OCI-LY1 (cell line): ENCODE results near the gene DDC.

Experiments used
- CTCF ChIP-seq: fragments of 200-600 bp; sonication (generic), shearing (Covaris generic); IDR thresholded peaks from 2 replicates; pipeline ENCODE4 v1.5.1; 2017; ENCODE audit warnings: mild to moderate bottlenecking, antibody characterized with exemption, low read length, moderate library complexity, mixed read lengths
- EZH2 ChIP-seq: fragments of 200-600 bp; sonication (generic), shearing (Covaris generic); IDR thresholded peaks from 2 replicates; pipeline ENCODE4 v1.8.0; 2017; ENCODE audit warnings: borderline replicate concordance, mixed run types, mild to moderate bottlenecking, antibody characterized with exemption, low read length, moderate library complexity, mixed read lengths

GRCh38 chr7:50542132-50542531 lies 23.1 kb downstream of the DDC start:
- no peak for TF ChIP-seq CTCF
- TF ChIP-seq EZH2 = no peak
